ENCODE data around the gene RABAC1.

Gene RABAC1

DNA sequence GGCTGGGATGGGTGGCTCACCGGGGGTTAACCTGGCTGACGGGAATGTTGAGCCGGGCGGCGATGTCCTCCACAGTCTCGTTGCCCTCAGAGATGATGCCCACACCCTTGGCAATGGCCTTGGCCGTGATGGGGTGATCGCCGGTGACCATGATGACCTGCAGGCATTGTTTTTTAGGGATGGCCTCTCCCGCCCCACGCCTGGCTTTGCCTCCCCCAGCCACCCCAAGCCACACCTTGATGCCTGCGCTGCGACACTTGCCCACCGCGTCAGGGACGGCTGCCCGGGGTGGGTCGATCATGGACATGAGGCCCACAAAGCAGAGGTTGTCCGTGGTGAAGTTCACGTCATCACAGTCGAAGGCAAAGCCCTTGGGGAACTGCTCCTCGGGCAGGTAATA is 18.8 kb upstream of the RABAC1 start:
- no peak for DNase-seq (ENCODE audit: low read depth)
- TF ChIP-seq, protein P1, sequence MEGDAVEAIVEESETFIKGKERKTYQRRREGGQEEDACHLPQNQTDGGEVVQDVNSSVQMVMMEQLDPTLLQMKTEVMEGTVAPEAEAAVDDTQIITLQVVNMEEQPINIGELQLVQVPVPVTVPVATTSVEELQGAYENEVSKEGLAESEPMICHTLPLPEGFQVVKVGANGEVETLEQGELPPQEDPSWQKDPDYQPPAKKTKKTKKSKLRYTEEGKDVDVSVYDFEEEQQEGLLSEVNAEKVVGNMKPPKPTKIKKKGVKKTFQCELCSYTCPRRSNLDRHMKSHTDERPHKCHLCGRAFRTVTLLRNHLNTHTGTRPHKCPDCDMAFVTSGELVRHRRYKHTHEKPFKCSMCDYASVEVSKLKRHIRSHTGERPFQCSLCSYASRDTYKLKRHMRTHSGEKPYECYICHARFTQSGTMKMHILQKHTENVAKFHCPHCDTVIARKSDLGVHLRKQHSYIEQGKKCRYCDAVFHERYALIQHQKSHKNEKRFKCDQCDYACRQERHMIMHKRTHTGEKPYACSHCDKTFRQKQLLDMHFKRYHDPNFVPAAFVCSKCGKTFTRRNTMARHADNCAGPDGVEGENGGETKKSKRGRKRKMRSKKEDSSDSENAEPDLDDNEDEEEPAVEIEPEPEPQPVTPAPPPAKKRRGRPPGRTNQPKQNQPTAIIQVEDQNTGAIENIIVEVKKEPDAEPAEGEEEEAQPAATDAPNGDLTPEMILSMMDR (IDR thresholded peaks at IDR 0.05; ENCODE audit: control insufficient read depth, insufficient read depth, low read depth, low read length, missing control alignments) = no peak
- H3K4me3 ChIP-seq (ENCODE audit: control insufficient read depth, low read depth, low read length) = no peak overlapping the region

DNA sequence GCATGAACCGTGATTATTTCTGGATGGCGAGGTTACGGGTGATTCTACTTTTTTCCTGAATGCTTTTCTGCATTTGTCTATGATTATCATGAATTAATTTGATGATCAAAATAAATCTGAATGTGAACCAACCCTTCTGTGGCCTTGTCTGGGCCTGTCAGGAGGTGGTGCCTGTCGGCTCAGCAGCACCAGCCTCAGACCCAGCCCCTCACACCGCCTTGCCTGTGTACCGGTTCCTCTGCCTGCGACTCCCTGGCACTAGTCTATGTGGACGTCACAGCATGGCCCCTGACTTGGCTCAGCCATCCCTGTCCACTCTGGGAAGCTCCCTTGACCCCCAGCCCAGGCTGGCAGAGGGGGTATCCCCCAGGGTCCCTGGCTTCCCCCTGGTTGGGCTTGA is 15.5 kb upstream of the RABAC1 start:
- no peak overlapping the region for H3K4me3 ChIP-seq (ENCODE audit: control insufficient read depth, low read depth, low read length)
- no peak for DNase-seq (ENCODE audit: low read depth)
- TF ChIP-seq, protein P1 (IDR thresholded peaks at IDR 0.05; ENCODE audit: control insufficient read depth, insufficient read depth, low read depth, low read length, missing control alignments) = no peak

DNA sequence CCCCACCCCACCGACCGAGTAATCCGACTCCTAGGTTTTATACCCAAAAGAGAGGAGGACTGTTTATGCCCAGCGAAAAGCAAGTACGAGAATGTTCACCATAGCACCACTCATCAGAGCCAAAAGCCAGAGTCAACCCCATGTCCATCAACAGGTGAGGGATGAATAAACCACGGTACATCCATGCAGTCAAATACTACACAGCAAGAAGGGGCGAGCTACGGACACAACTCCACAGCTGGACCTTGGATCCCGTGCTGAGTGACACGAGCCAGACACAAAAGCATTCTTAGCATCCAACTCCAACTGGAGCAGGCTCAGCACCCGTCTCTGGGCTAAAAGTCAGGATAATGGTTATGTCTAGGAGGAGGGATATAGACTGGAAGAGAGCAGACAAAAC is 12.2 kb upstream of the RABAC1 start:
- no peak overlapping the region for H3K4me3 ChIP-seq (ENCODE audit: control insufficient read depth, low read depth, low read length)
- DNase-seq (ENCODE audit: low read depth) = no peak
- TF ChIP-seq, protein P1 (IDR thresholded peaks at IDR 0.05; ENCODE audit: control insufficient read depth, insufficient read depth, low read depth, low read length, missing control alignments) = no peak

DNA sequence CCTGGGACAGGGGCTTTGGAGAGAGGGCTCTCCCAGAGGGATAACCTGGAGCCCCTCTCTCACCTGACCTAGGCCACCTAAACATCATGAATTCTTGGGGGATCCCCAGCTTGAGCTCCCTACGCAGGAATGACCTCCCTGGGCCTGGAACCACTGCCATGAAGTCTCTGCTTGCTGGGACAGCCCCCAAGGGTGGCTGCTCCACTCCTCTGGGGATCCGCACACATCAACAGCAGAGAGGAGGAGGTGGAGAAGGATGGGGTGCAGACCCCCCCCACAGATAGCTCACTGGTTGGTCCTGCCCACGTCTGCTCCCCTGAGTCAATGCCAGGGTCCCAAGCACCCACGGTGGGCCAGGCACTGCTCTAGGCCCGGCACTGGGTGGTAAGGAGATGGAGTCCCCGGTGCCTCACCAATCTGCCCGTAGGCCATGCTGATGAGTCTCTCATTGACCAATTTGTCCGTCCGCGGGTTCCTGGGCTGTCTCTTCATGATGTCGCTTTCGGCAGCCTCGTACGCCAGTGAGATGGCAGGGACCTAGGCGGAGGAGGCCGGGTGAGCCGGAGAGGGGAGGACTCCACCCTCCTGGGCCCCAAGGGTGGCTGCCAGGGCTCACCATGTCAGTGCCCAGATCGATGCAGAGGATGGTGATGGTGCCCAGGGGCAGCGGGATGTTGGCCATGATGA is 10.8 kb upstream of the RABAC1 start:
- no peak overlapping the region for H3K4me3 ChIP-seq (ENCODE audit: control insufficient read depth, low read depth, low read length)
- TF ChIP-seq, protein P1 (IDR thresholded peaks at IDR 0.05; ENCODE audit: control insufficient read depth, insufficient read depth, low read depth, low read length, missing control alignments) = no peak
- DNase-seq (ENCODE audit: low read depth) = no peak

DNA sequence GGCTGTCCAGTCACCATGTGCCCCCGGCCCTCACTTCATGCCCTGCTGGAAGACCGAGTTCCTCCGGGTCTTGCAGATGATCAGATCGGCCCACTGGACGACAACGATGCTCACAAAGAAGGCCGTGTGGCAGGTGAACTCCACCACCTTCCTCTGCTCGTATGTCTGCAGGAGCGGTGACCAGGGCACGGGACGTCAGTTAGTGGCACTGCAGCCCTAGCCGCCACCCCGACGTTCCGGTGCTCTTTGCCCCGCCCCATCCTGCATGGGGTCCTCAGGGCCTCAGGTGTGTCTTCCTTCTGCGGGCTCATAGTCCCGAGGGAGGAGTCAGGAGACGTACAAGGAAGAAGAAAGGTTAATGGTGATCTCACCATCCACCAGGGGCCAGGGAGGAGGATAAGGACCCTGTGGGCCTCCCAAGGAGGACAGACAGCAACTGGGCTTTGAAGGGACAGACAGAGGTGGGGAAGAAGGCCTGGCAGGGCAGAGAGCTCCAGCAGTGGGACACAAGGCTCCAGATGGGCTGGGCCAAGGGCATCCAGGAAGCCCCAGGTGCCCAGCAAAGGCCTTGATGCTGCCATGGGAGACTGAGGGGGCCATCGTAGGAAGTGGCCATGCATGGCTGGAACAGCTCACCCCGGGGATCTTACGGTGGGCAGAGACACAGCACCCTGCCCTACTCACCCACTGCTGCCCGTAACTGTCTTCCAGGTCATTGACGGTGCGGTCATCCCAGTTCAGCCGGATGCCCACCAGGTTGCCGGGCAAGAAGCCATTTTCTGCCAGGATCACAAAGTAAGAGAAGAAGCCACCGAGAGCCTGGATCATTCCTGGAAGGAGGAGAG is 9.9 kb upstream of the RABAC1 start:
- no peak for DNase-seq (ENCODE audit: low read depth)
- H3K4me3 ChIP-seq (ENCODE audit: control insufficient read depth, low read depth, low read length) = no peak overlapping the region
- TF ChIP-seq, protein P1 (IDR thresholded peaks at IDR 0.05; ENCODE audit: control insufficient read depth, insufficient read depth, low read depth, low read length, missing control alignments) = no peak

DNA sequence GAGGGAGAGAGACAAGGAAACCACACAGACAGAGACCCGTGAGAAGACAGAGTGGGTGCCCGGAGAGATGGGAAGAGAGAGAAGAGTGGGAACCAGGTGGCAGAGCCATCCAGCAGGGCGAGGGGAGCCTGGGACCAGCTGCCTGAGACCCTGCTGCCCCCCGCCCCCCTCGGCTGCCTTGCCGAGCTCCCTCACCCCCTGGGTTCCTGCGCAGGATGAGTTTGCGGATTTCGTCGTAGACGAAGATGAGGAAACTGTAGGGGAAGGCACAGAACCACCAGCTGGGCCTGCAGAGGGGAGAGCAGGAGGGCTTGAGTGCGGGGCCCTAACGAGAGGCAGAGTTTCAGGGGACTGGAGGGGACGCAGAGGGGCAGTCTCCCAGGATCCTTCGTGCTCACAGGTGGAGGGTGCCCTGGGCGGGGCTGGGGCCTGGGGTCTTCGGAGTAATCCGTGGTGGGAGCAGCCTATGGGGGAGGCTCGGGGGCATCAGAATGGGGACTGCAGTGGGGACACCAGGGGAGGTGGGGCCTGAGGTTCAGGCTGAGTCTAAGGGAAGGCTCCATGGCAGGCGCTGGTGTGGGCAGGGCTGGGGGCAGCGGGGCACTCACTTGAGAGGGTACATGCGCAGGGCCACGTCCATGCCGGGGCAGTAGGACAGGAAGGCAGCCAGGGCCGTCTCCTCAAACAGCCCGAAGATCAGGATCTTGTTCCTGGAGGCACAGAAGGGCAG is 8.1 kb upstream of the RABAC1 start:
- TF ChIP-seq, protein P1 (IDR thresholded peaks at IDR 0.05; ENCODE audit: control insufficient read depth, insufficient read depth, low read depth, low read length, missing control alignments) = no peak
- DNase-seq (ENCODE audit: low read depth) = no peak
- no peak overlapping the region for H3K4me3 ChIP-seq (ENCODE audit: control insufficient read depth, low read depth, low read length)
